Measurements from ENCODE around the gene STARD9. TPM values are rescaled to one million over a fixed set of nuclear protein-coding genes. Genes with fewer than 3 reads are reported as not detected.

The STARD9 gene
- total and polyA plus RNA-seq, 9 of the 15 experiments (the other 6 are each of a cell fraction or from before 2014, with no cell fraction given): 0.45 to 6.0 (median 3.6) TPM

GRCh38 chr15:42575188-42576039 lies at the start of gene STARD9 (continued):
- TF ChIP-seq, protein P1, sequence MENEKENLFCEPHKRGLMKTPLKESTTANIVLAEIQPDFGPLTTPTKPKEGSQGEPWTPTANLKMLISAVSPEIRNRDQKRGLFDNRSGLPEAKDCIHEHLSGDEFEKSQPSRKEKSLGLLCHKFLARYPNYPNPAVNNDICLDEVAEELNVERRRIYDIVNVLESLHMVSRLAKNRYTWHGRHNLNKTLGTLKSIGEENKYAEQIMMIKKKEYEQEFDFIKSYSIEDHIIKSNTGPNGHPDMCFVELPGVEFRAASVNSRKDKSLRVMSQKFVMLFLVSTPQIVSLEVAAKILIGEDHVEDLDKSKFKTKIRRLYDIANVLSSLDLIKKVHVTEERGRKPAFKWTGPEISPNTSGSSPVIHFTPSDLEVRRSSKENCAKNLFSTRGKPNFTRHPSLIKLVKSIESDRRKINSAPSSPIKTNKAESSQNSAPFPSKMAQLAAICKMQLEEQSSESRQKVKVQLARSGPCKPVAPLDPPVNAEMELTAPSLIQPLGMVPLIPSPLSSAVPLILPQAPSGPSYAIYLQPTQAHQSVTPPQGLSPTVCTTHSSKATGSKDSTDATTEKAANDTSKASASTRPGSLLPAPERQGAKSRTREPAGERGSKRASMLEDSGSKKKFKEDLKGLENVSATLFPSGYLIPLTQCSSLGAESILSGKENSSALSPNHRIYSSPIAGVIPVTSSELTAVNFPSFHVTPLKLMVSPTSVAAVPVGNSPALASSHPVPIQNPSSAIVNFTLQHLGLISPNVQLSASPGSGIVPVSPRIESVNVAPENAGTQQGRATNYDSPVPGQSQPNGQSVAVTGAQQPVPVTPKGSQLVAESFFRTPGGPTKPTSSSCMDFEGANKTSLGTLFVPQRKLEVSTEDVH (IDR thresholded peaks at IDR 0.05; ENCODE audit: low read depth, partially characterized antibody): no peak
- TF ChIP-seq CLOCK (CRISPR knock-in tag; IDR thresholded peaks at IDR 0.05; ENCODE audit: borderline replicate concordance) (no peak), KLF6 (CRISPR knock-in tag; IDR thresholded peaks at IDR 0.05; ENCODE audit: borderline replicate concordance) (no peak), NCOA6 (IDR thresholded peaks at IDR 0.05) (no peak), CBX8 (IDR thresholded peaks at IDR 0.05; ENCODE audit: borderline replicate concordance, extremely low read depth, low read depth, low read length, poor library complexity, severe bottlenecking) (no peak), POLR3A (IDR thresholded peaks at IDR 0.05; ENCODE audit: borderline replicate concordance, extremely low read depth, insufficient read depth, insufficient read length) (no peak), ZNF766 (CRISPR knock-in tag; conservative IDR thresholded peaks at IDR 0.05) (no peak), GABPA (tag; conservative IDR thresholded peaks at IDR 0.05; ENCODE audit: low read depth) (no peak), MEF2A (IDR thresholded peaks at IDR 0.05; ENCODE audit: control insufficient read depth, low read depth, low read length) (no peak), ZBTB8A (IDR thresholded peaks at IDR 0.05; ENCODE audit: partially characterized antibody) (no peak), ZKSCAN1 (IDR thresholded peaks at IDR 0.05; ENCODE audit: low read depth, low read length) (no peak), MYNN (IDR thresholded peaks at IDR 0.05) (peak; percentile 57; the same call in 1 of the 2 replicates), MYNN (CRISPR knock-in tag; IDR thresholded peaks at IDR 0.05) (no peak), RBBP5 (IDR thresholded peaks at IDR 0.05; ENCODE audit: borderline replicate concordance, insufficient read depth, low read length, poor library complexity, severe bottlenecking) (peak; percentile 83), ZNF274 (IDR thresholded peaks at IDR 0.05; ENCODE audit: borderline replicate concordance, low read depth, low read length) (no peak), CBFA2T2 (conservative IDR thresholded peaks at IDR 0.05) (no peak), MCM5 (IDR thresholded peaks at IDR 0.05; ENCODE audit: low read depth) (no peak), ZFPM2 (CRISPR knock-in tag; IDR thresholded peaks at IDR 0.05) (no peak)
- TF ChIP-seq, protein P2, sequence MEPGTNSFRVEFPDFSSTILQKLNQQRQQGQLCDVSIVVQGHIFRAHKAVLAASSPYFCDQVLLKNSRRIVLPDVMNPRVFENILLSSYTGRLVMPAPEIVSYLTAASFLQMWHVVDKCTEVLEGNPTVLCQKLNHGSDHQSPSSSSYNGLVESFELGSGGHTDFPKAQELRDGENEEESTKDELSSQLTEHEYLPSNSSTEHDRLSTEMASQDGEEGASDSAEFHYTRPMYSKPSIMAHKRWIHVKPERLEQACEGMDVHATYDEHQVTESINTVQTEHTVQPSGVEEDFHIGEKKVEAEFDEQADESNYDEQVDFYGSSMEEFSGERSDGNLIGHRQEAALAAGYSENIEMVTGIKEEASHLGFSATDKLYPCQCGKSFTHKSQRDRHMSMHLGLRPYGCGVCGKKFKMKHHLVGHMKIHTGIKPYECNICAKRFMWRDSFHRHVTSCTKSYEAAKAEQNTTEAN (CRISPR knock-in tag; IDR thresholded peaks at IDR 0.05): peak; percentile 29; the same call in 1 of the 2 replicates
